HG02840 (cell line): ENCODE data around the gene PTGER2.

Source experiments
- ATAC-seq: cut with Tn5 transposase; IDR thresholded peaks from one replicate; pipeline ENCODE4 v1.9.1; 2021; ENCODE audit warnings: mild to moderate bottlenecking, moderate library complexity, moderate number of reproducible peaks; ENCODE audit not compliant: unreplicated experiment, low FRiP score

Gene PTGER2

DNA sequence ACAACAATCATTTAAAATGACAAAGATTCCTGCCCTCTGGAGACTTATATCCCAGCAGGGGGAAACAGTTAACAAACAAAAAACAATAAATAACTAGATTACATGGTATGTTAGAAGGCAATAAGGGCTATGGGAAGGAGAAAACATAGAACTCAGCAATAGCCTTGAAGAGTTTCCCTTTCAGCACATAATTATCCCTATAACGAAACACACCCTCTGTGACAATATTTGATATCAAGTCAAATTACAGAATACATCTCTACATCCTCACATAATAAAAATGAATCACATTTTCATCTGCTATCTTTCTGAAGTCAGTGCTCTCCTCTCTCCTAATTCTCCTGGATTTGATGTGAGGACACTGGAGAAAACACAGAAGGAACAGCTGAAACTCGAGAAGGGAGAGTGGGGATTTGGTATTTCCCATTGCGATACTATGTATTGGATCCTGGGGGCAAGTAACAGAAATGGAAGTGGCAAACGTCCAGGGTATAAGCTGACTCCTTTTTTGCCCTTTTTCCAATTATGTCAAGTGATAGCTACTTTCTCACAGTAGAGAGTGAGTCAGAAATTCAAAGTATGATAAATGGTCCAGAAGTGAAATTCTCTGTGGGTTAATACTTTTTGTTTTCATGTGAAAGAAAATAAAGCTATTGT lies 9.7 kb upstream of the PTGER2 start:
- ATAC-seq = no peak

DNA sequence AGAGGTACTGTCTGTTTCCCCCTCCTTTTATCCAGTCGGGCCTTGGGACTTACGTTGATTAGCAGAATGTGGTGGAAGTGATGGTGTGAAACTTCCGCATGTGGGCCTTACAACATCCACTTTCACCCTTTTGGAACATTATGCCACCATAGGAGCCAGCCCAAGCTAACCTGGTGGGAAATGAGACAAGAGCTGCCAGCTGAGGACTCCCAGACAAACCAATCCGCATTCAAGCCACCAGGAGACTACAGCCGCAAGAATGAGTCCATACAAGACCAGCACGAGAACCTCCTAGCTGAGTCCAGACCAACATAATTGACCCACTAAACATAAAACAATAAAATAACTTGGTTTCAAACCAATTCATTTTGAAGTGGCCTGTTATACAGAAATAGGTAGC lies 9.1 kb upstream of the PTGER2 start:
- no peak for ATAC-seq

GRCh38 chr14:52307376-52307775 lies 6.7 kb upstream of the PTGER2 start:
- ATAC-seq = no peak

DNA sequence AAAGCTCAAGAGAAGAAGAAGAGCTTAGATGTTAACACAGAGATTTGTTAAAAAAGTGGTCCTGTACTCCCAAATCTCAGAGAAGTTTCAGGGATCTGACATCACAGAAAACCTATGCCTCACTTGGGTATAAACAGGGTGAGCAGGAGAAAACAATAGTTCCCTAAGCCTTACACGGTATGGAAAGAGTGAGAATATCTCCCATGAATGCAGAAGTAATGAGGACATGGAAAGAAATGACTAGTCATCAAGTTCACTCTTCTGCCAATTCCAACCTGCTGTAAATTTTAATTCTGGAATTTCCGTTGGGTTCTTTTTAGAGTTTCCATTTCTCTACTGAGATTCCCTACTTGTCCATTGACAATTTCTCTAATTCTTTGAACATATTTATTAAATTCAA lies 6.2 kb upstream of the PTGER2 start:
- ATAC-seq = no peak

GRCh38 chr14:52310541-52310940 lies 3.6 kb upstream of the PTGER2 start:
- no peak for ATAC-seq

- ATAC-seq = no peak
Observed at GRCh38 chr14:52312931-52313355, 1.2 kb upstream of the PTGER2 start.

GRCh38 chr14:52313462-52313861 lies 650 bp upstream of the PTGER2 start:
- ATAC-seq = no peak

- no peak for ATAC-seq
Observed at GRCh38 chr14:52314595-52315354, 663 bp downstream of the PTGER2 start.

DNA sequence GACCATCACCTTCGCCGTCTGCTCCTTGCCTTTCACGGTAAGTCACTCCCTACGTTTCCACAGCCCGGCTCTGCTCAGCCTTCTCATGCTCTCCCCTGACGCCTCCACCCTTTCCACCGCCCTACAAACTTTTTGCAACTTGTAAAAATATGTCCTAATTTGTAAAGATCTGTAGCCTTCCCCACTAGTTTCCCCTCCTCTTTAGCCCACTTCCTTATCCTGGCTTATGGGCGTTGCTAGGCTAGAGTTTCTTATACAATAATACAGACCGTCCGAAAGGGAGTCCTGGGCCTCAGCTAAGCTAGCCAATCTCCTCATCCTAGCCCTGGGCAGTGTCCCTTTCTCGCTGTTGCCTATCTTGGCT lies 1.2 kb downstream of the PTGER2 start:
- no peak for ATAC-seq

GRCh38 chr14:52318062-52318461 lies 4.0 kb downstream of the PTGER2 start:
- no peak for ATAC-seq

GRCh38 chr14:52318826-52319645 lies 4.9 kb downstream of the PTGER2 start:
- ATAC-seq = no peak

DNA sequence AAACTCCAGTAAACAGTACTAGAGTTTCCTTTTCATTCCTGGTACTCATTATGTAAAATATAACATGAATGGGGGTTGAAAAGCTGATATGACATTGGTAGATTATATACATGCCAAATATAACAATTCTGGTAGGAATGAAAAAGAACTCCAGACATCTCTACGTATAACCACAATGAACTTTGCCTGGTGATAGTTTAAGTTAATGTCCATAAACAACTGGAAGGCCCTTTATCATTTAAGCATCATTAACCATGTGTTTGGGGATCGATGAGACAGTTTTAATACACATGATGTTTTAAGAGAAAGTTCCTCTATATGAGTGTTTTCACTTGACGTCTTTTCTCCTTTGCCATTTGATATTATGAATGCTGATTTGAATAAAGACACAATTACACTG lies 5.8 kb downstream of the PTGER2 start:
- ATAC-seq = no peak

DNA sequence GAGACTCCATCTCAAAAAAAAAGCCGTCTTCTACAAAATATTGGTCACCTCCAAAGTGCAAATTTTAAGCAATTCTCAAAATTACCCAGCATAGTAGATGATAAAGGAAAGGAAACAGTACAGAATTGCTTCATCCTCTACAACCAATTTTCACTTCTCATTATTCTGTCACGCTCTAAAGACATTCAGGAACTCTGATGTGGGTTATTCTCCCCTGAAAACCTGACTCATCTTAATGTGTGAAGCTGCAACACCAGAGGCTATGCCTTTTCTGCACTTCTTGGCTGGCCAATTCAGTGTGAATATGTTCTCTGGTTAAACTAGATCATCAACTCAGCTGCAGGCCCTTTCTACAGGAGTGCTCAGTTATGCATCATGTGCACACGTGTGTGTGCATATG lies 11.0 kb downstream of the PTGER2 start:
- peak; percentile 95 for ATAC-seq

- no peak for ATAC-seq
Observed at GRCh38 chr14:52325630-52326029, 11.5 kb downstream of the PTGER2 start.

- ATAC-seq = no peak
Observed at GRCh38 chr14:52327374-52328226, 13.5 kb downstream of the PTGER2 start.

- ATAC-seq = no peak
Observed at GRCh38 chr14:52328276-52328675, 14.2 kb downstream of the PTGER2 start.

DNA sequence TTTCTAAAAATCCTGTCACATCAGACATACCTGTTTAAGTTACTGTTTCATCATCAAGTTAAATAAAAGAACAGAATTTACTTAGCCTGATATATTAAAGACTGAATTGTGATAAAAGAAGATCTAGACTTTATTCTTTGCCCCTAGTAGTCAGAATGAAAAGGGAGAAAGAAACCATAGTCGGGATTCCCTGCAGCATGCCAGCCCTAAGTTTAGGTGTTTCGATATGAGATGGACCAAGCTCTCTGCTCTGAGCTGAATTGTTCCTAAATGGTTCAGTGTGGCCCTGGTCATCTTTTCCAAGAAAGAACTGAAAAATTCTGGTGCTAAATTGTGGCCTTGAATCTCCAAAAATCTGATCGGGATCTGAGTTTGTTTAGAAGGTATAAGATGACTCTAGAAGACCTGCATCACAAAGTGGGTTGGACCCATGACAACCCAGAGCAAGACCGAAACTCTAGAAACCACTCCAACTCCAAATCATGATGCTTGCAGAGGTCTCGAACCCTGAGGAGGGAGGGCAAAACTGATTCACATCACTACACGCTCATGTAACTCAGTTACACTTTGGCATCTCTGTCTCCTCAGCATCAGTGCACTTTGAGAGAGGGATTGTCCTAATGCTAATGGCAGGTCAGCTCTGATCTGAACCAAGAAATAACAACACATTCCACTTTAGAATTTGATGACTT lies 15.7 kb downstream of the PTGER2 start:
- no peak for ATAC-seq

DNA sequence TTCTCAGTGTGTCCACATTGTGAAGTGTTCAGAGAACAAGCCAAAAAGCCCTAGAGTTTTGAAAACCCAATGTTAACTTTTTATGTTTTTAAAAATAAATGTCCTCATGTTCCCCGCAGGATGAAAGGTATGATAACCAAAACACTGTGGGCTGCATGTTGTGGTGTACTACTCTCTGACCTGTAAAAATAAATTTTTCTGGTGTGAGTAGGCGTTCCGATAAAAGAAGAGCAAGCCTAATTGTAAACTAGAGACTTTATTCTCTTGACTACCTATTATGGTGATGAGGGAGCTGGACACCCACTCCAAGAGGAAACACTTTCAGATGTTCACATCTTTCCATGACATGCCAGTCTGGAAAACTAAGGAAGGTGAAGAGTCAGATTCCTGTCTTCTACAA lies 18.2 kb downstream of the PTGER2 start:
- ATAC-seq = no peak

GRCh38 chr14:52333108-52333507 lies 19.0 kb downstream of the PTGER2 start:
- ATAC-seq = no peak
